Measurements from ENCODE around the gene FEN1.

Gene FEN1

DNA sequence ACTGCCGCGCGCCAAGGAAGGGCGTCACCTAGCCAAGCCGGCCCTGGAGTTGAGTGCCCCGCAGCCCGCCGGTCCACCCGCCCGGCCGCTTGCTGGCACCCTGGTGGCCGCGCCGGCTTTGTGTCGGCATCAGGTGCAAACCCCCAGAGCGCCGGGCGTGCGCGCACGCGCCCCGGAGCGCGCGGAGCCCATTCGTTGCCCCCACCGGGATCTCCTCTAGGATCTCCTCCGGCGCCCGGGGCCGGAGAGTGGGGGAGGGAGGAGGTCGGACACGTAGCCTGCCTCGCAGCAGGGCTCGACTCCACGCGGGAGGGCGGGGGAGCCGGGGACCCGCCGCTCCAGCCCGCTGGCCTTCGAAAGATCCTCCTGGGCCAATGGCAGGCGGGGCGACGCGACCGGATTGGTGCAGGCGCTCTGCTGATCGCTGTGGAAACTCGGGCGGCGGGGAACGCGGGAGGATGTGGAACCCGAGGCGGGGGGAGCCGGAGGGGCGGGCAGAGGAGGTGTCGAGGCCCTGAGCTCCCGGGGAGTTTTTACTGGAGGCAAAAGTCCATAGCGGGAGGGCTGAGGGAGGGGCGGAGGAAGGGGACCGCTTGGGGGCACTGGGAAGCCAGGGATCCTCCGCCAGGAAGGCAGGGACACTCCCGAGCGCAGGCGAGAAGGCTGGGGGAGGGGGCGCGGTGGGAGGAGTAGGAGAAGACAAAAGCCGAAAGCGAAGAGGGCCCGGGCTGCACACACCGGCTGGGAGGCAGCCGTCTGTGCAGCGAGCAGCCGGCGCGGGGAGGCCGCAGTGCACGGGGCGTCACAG lies 35.1 kb downstream of the FEN1 start, which contains the start of gene FADS2 (continued):
- TF ChIP-seq, protein P1, sequence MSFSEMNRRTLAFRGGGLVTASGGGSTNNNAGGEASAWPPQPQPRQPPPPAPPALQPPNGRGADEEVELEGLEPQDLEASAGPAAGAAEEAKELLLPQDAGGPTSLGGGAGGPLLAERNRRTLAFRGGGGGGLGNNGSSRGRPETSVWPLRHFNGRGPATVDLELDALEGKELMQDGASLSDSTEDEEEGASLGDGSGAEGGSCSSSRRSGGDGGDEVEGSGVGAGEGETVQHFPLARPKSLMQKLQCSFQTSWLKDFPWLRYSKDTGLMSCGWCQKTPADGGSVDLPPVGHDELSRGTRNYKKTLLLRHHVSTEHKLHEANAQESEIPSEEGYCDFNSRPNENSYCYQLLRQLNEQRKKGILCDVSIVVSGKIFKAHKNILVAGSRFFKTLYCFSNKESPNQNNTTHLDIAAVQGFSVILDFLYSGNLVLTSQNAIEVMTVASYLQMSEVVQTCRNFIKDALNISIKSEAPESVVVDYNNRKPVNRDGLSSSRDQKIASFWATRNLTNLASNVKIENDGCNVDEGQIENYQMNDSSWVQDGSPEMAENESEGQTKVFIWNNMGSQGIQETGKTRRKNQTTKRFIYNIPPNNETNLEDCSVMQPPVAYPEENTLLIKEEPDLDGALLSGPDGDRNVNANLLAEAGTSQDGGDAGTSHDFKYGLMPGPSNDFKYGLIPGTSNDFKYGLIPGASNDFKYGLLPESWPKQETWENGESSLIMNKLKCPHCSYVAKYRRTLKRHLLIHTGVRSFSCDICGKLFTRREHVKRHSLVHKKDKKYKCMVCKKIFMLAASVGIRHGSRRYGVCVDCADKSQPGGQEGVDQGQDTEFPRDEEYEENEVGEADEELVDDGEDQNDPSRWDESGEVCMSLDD (tag by site-specific recombination; IDR thresholded peaks at IDR 0.05) = no peak; the same call in 1 of the 2 replicates
- TF ChIP-seq ZNF621 (tag by site-specific recombination; IDR thresholded peaks at IDR 0.05) (no peak), ZNF707 (tag by site-specific recombination; IDR thresholded peaks at IDR 0.05) (no peak), ZNF112 (tag by site-specific recombination; IDR thresholded peaks at IDR 0.05) (no peak), ZBTB8A (tag by site-specific recombination; IDR thresholded peaks at IDR 0.05) (peak; percentile 90)
- TF ChIP-seq, protein P2, sequence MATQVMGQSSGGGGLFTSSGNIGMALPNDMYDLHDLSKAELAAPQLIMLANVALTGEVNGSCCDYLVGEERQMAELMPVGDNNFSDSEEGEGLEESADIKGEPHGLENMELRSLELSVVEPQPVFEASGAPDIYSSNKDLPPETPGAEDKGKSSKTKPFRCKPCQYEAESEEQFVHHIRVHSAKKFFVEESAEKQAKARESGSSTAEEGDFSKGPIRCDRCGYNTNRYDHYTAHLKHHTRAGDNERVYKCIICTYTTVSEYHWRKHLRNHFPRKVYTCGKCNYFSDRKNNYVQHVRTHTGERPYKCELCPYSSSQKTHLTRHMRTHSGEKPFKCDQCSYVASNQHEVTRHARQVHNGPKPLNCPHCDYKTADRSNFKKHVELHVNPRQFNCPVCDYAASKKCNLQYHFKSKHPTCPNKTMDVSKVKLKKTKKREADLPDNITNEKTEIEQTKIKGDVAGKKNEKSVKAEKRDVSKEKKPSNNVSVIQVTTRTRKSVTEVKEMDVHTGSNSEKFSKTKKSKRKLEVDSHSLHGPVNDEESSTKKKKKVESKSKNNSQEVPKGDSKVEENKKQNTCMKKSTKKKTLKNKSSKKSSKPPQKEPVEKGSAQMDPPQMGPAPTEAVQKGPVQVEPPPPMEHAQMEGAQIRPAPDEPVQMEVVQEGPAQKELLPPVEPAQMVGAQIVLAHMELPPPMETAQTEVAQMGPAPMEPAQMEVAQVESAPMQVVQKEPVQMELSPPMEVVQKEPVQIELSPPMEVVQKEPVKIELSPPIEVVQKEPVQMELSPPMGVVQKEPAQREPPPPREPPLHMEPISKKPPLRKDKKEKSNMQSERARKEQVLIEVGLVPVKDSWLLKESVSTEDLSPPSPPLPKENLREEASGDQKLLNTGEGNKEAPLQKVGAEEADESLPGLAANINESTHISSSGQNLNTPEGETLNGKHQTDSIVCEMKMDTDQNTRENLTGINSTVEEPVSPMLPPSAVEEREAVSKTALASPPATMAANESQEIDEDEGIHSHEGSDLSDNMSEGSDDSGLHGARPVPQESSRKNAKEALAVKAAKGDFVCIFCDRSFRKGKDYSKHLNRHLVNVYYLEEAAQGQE (tag by site-specific recombination; IDR thresholded peaks at IDR 0.05) = no peak

DNA sequence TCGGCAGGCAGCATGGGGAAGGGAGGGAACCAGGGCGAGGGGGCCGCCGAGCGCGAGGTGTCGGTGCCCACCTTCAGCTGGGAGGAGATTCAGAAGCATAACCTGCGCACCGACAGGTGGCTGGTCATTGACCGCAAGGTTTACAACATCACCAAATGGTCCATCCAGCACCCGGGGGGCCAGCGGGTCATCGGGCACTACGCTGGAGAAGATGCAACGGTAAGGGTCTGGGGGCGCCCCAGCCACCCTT lies 35.6 kb downstream of the FEN1 start:
- Histone ChIP-seq H3K27ac (ENCODE audit: extremely low read depth, low read depth, low read length) (peak overlapping the region; percentile 96), H3K36me3 (ENCODE audit: control insufficient read depth in 2 of 2, insufficient read depth in 1 of 2, low read length in 2 of 2) (no peaks in the 10 kb centered on the region), H3K4me1 (ENCODE audit: control insufficient read depth, insufficient read depth, low read length) (peaks cover 10% of the 10 kb centered on the region; the same call in 1 of the 2 replicates), H3K9me3 (ENCODE audit: control insufficient read depth, insufficient read depth, low read depth, low read length) (no peaks in the 10 kb centered on the region), H3K4me3 (ENCODE audit: low read depth, low read length) (peak overlapping the region; percentile 62)
- ChIA-PET CTCF (interaction anchor here (0.6 to 3.1 kb wide), 8 partner anchors 9 to 280 kb away, joined by 3 to 13 read pairs (median 4); no protein-coding TSS in a partner anchor), POLR2A (interaction anchor here (0.8 to 2.1 kb wide), 6 partner anchors 12 to 110 kb away, joined by 3 to 55 read pairs (median 4); partner anchors contain the start of genes FADS1, FEN1 and TMEM258)
- no peak for TF ChIP-seq ZNF792 (tag by site-specific recombination; IDR thresholded peaks at IDR 0.05)
- TF ChIP-seq, protein P3, sequence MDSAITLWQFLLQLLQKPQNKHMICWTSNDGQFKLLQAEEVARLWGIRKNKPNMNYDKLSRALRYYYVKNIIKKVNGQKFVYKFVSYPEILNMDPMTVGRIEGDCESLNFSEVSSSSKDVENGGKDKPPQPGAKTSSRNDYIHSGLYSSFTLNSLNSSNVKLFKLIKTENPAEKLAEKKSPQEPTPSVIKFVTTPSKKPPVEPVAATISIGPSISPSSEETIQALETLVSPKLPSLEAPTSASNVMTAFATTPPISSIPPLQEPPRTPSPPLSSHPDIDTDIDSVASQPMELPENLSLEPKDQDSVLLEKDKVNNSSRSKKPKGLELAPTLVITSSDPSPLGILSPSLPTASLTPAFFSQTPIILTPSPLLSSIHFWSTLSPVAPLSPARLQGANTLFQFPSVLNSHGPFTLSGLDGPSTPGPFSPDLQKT (IDR thresholded peaks at IDR 0.05; ENCODE audit: borderline replicate concordance, low read depth, low read length) = no peak
- TF ChIP-seq, protein P4, sequence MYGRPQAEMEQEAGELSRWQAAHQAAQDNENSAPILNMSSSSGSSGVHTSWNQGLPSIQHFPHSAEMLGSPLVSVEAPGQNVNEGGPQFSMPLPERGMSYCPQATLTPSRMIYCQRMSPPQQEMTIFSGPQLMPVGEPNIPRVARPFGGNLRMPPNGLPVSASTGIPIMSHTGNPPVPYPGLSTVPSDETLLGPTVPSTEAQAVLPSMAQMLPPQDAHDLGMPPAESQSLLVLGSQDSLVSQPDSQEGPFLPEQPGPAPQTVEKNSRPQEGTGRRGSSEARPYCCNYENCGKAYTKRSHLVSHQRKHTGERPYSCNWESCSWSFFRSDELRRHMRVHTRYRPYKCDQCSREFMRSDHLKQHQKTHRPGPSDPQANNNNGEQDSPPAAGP (tag by site-specific recombination; IDR thresholded peaks at IDR 0.05) = peak; percentile 37; the same call in 1 of the 2 replicates
- TF ChIP-seq SCRT2 (tag by site-specific recombination; IDR thresholded peaks at IDR 0.05) = 0 out of 2 replicates have a peak, but pooled peaks have one; percentile 41
- peak; percentile 55 for TF ChIP-seq ZNF335 (tag by site-specific recombination; conservative IDR thresholded peaks at IDR 0.05)
- no peak for TF ChIP-seq GLI4 (tag by site-specific recombination; IDR thresholded peaks at IDR 0.05)
- no peak for TF ChIP-seq SP3 (tag by site-specific recombination; IDR thresholded peaks at IDR 0.05)
- TF ChIP-seq ZNF292 (tag by site-specific recombination; IDR thresholded peaks at IDR 0.05; ENCODE audit: borderline replicate concordance, low read depth) = no peak
- peak; percentile 20; the same call in 1 of the 2 replicates for TF ChIP-seq ZBTB20 (tag by site-specific recombination; IDR thresholded peaks at IDR 0.05)
